Kidney (tissue), 14 donors: Measurements from ENCODE around the gene RNF169. TPM values are rescaled to one million over a fixed set of nuclear protein-coding genes. Genes with fewer than 3 reads are reported as not detected.

Experiments used
- DNase-seq, 5 donors: peaks; one replicate each; pipeline ENCODE4 v3.0.0-alpha.2; 2013 to 2020
- FAIRE-seq: peaks from 2 replicates; lab custom pipeline; 2012; peaks lifted over from hg19 to GRCh38; lab: Jason Lieb, UNC
- H3K27ac ChIP-seq, 2 donors: one replicate each; pipeline ENCODE4 v1.7.0; 2013; ENCODE audit warnings: low read depth in 2 of 2, low read length in 2 of 2, inconsistent platforms in 1 of 2
- H3K27me3 ChIP-seq: one replicate; pipeline ENCODE4 v1.7.1; 2013; ENCODE audit warnings: low read length, inconsistent platforms; ENCODE audit not compliant: control insufficient read depth, insufficient read depth
- H3K36me3 ChIP-seq, 3 donors: one replicate each; pipeline versions ENCODE4 v1.7.0 to v1.7.1; 2013; ENCODE audit warnings: low read length in 3 of 3, control low read depth in 1 of 3, inconsistent platforms in 1 of 3; ENCODE audit not compliant: insufficient read depth in 3 of 3, control insufficient read depth in 2 of 3
- H3K4me1 ChIP-seq, 3 donors: one replicate each; pipeline versions ENCODE4 v1.7.0 to v1.7.1; 2013; ENCODE audit warnings: low read length in 3 of 3, inconsistent platforms in 1 of 3, low read depth in 1 of 3; ENCODE audit not compliant: control insufficient read depth in 2 of 3, insufficient read depth in 2 of 3
- H3K4me3 ChIP-seq, 3 donors: one replicate each; pipeline versions ENCODE4 v1.7.0 to v1.8.1; 2013; ENCODE audit warnings: low read length in 3 of 3, control low read depth in 1 of 3, inconsistent platforms in 1 of 3
- H3K9ac ChIP-seq, 3 donors: one replicate each; pipeline versions ENCODE4 v1.7.0 to v1.7.1; 2013; ENCODE audit warnings: low read length in 3 of 3, control low read depth in 1 of 3, inconsistent platforms in 1 of 3
- H3K9me3 ChIP-seq, 3 donors: one replicate each; pipeline versions ENCODE4 v1.7.0 to v1.7.1; 2013; ENCODE audit warnings: low read length in 3 of 3, control low read depth in 1 of 3, inconsistent platforms in 1 of 3; ENCODE audit not compliant: control insufficient read depth in 2 of 3, insufficient read depth in 1 of 3
- CTCF ChIP-seq: IDR thresholded peaks from 3 replicates; pipeline ENCODE4 v1.5.1; 2012; ENCODE audit warnings: mild to moderate bottlenecking, moderate library complexity, borderline replicate concordance; ENCODE audit not compliant: insufficient read depth; ENCODE audit errors: extremely low read depth
- intact Hi-C: fragments of 100-400 bp; cut with DNase I; formaldehyde crosslinking; loops from one replicate; pipeline ENCODE4 v1.11.1; 2022
- polyA plus RNA-seq: library from polyadenylated mRNA; stranded (reverse); fragments of 350-450 nt; fragmentation: Illumina TruSeq; extraction: RNeasy Lipid Tissue Mini Kit (QIAGEN cat#74804); gene quantifications from one replicate; pipeline ENCODE4 v1.2.3, GENCODE V29; 2014; ENCODE audit warnings: low read depth, low replicate concordance; ENCODE audit not compliant: insufficient read depth
- total RNA-seq: library from RNA; stranded (reverse); fragmentation: NEBNext Ultra II Directional; extraction: Animal tissue kit (Norgen Biotek cat#: 25700); gene quantifications from one replicate; pipeline ENCODE4 v1.2.1, GENCODE V29; 2021
- donor health status: control.
- donor health status: control.
- donor health status: control.
- donor health status: control.
- donor health status: control.
- donor health status: DM: yes; HTN: yes; CAD: no.
- donor health status: Normal renal cell carcinoma (clear cell type).

RNF169 gene
- total and polyA plus RNA-seq, 2 donors from 2014 or later: 3.1 to 19.6 TPM

GRCh38 chr11:74783241-74783871, 34.7 kb downstream of the RNF169 start:
- no peak overlapping the region for H3K27ac ChIP-seq

GRCh38 chr11:74784234-74784633, 35.6 kb downstream of the RNF169 start:
- H3K9ac ChIP-seq: no peak overlapping the region
- no peaks in the 10 kb centered on the region for H3K36me3 ChIP-seq
- H3K27me3 ChIP-seq: no peaks in the 10 kb centered on the region
- intact Hi-C loops: no loop called here
- no peak overlapping the region for H3K4me3 ChIP-seq
- no peaks in the 10 kb centered on the region for H3K9me3 ChIP-seq
- FAIRE-seq (no peak), DNase-seq (peak in 2 of 5 donors; percentile 4 to 22)
- peaks cover 0 to 6% (median 0%) of the 10 kb centered on the region in 3 donors for H3K4me1 ChIP-seq
- H3K27ac ChIP-seq: no peak overlapping the region
- TF ChIP-seq CTCF: no peak

More at GRCh38 chr11:74783241-74783871, 34.7 kb downstream of the RNF169 start:
- no peak overlapping the region for H3K9ac ChIP-seq
- intact Hi-C loops: no loop called here
- DNase-seq (peak in 1 of 5 donors; percentile 8), FAIRE-seq (no peak)
- TF ChIP-seq CTCF: no peak
- no peaks in the 10 kb centered on the region for H3K9me3 ChIP-seq
- no peaks in the 10 kb centered on the region for H3K27me3 ChIP-seq
- no peaks in the 10 kb centered on the region for H3K36me3 ChIP-seq
- H3K4me1 ChIP-seq: peaks cover 0 to 6% (median 0%) of the 10 kb centered on the region in 3 donors
- no peak overlapping the region for H3K4me3 ChIP-seq

- no peaks in the 10 kb centered on the region for H3K9me3 ChIP-seq
- H3K36me3 ChIP-seq: no peaks in the 10 kb centered on the region
- H3K9ac ChIP-seq: no peak overlapping the region
- H3K4me3 ChIP-seq: no peak overlapping the region
- no peak for DNase-seq
- no peak overlapping the region for H3K27ac ChIP-seq
- H3K4me1 ChIP-seq: peaks cover 0 to 6% (median 0%) of the 10 kb centered on the region in 3 donors
- H3K27me3 ChIP-seq: no peaks in the 10 kb centered on the region
- no peak for FAIRE-seq
- intact Hi-C loops: no loop called here
- no peak for TF ChIP-seq CTCF
Measured at GRCh38 chr11:74784726-74785125, 36.1 kb downstream of the RNF169 start.
